ENCODE results near the gene TMEM145. TPM values are rescaled to one million over a fixed set of nuclear protein-coding genes. Genes with fewer than 3 reads are reported as not detected.

Gene TMEM145
- total RNA-seq, 1 experiment from 2014 or later: 4.9 TPM

DNA sequence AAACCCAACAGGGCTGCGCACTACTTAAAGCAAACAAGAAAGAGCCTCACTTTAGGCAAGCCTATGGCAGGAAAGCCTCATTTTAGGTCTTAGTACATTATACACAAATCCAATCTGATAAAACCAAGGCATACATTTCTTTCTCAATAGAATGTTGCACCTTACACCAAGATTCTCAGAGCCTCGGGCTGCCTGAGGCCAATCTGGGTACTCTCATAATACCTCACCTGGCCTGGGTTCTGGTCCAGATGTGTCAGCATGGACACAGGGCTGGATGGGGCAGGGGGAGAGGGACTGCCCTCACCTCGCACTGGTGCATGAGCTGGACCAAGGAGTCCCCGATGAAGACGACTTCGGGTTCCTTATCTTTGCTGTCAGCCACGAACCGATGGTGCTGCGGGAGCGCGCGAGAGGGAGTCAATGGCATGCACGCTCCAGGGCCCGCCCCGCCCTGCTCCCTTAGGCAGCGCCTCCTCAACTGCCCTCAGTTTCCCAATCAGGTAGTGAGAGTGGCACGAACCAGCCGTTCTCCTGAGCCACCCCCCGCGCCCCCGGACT, 11.4 kb upstream of the TMEM145 start, which contains the start of gene PRR19:
Gene PRR19, plus strand, starts transcription at position 487 of the 558 bp plus-strand sequence. CDS start 7,453 bp downstream, outside the sequence.
- peaks cover 15% of the 10 kb centered on the region for H3K4me1 ChIP-seq (ENCODE audit: insufficient read depth, low read length, poor library complexity, severe bottlenecking)
- DNase-seq (ENCODE audit: low spot score): peak; percentile 49
- H3K9me3 ChIP-seq (ENCODE audit: low read depth, low read length, poor library complexity, severe bottlenecking): no peaks in the 10 kb centered on the region
- TF ChIP-seq, protein P1, sequence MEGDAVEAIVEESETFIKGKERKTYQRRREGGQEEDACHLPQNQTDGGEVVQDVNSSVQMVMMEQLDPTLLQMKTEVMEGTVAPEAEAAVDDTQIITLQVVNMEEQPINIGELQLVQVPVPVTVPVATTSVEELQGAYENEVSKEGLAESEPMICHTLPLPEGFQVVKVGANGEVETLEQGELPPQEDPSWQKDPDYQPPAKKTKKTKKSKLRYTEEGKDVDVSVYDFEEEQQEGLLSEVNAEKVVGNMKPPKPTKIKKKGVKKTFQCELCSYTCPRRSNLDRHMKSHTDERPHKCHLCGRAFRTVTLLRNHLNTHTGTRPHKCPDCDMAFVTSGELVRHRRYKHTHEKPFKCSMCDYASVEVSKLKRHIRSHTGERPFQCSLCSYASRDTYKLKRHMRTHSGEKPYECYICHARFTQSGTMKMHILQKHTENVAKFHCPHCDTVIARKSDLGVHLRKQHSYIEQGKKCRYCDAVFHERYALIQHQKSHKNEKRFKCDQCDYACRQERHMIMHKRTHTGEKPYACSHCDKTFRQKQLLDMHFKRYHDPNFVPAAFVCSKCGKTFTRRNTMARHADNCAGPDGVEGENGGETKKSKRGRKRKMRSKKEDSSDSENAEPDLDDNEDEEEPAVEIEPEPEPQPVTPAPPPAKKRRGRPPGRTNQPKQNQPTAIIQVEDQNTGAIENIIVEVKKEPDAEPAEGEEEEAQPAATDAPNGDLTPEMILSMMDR (conservative IDR thresholded peaks at IDR 0.05; ENCODE audit: low read depth, low read length): no peak
- TF ChIP-seq EZH2 (IDR thresholded peaks at IDR 0.05; ENCODE audit: borderline replicate concordance, low read depth, low read length, poor library complexity, severe bottlenecking): no peak
- BruUV-seq (replicated peaks): TSS peak; percentile 56
- peaks cover 13% of the 10 kb centered on the region for H3K36me3 ChIP-seq (ENCODE audit: insufficient read depth, low read length, poor library complexity, severe bottlenecking)
- intact Hi-C loops (cut with micrococcal nuclease; ENCODE audit: unreplicated experiment): no loop called here
- peak within 1 kb of the TSS; percentile 80 for H3K27ac ChIP-seq (ENCODE audit: low read depth, low read length, poor library complexity, severe bottlenecking)
- ChIA-PET POLR2A (ENCODE audit: low non-redundant PET) (interaction anchor here (0.7 kb wide), 1 partner anchor 75 kb away, joined by 14 read pairs; no protein-coding TSS in a partner anchor), CTCF (no interaction called here)
- H3K27me3 ChIP-seq (replicated peaks; ENCODE audit: insufficient read depth, low read depth, low read length, poor library complexity): no peaks in the 10 kb centered on the region
- peak within 1 kb of the TSS; percentile 88 for H3K4me3 ChIP-seq (ENCODE audit: low read depth, low read length, poor library complexity, severe bottlenecking)

DNA sequence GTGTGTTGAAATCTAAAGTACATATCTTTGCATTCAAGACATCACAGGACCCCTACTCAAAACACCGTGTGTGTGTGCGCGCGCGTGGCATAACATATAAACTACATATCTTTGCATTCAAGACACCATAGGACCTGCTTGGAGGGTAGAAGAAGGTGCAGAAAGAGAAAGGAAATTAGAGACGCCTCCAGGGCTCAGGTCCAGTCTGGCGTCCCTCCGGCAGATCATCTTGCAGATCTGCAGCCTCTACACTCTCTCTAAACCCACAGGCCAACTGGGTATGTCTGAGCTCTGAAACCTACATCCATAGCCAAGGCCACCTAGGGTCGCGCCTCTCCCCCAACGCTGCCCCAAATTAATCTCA, 10.0 kb upstream of the TMEM145 start:
- POLR2A ChIA-PET (ENCODE audit: low non-redundant PET): no interaction called here
- CTCF ChIA-PET: no interaction called here
- BruUV-seq (replicated peaks): no TSS peak

DNA sequence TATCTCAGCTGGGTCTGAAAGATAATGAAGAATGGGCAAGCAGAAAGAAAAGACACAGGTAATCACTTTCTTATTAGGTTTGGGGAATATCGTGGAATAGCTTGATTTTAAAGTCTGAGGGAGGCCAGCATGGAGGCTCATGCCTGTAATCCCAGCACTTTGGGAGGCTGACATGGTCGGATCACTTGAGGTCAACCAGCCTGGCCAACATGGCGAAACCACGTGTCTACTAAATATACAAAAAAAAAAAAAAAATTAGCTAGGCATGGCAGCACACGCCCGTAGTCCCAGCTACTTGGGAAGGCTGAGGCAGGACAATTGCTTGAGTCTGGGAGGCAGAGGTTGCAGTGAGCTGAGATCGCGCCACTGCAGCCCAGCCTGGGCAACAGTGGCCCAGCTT, 9.2 kb upstream of the TMEM145 start:
- Histone ChIP-seq H3K36me3 (ENCODE audit: insufficient read depth, low read length, poor library complexity, severe bottlenecking) (peaks cover 8% of the 10 kb centered on the region), H3K9me3 (ENCODE audit: low read depth, low read length, poor library complexity, severe bottlenecking) (no peaks in the 10 kb centered on the region), H3K4me1 (ENCODE audit: insufficient read depth, low read length, poor library complexity, severe bottlenecking) (peaks cover 15% of the 10 kb centered on the region), H3K27ac (ENCODE audit: low read depth, low read length, poor library complexity, severe bottlenecking) (no peak overlapping the region), H3K27me3 (replicated peaks; ENCODE audit: insufficient read depth, low read depth, low read length, poor library complexity) (no peaks in the 10 kb centered on the region), H3K4me3 (ENCODE audit: low read depth, low read length, poor library complexity, severe bottlenecking) (no peak overlapping the region)
- DNase-seq (ENCODE audit: low spot score): no peak
- intact Hi-C loops (cut with micrococcal nuclease; ENCODE audit: unreplicated experiment): no loop called here
- POLR2A ChIA-PET (ENCODE audit: low non-redundant PET): no interaction called here
- no peak for TF ChIP-seq EZH2 (IDR thresholded peaks at IDR 0.05; ENCODE audit: borderline replicate concordance, low read depth, low read length, poor library complexity, severe bottlenecking)
- TF ChIP-seq, protein P1 (conservative IDR thresholded peaks at IDR 0.05; ENCODE audit: low read depth, low read length): no peak
- CTCF ChIA-PET: interaction anchor here (0.6 kb wide), 1 partner anchor 116 kb away, joined by 6 read pairs; no protein-coding TSS in a partner anchor
- no TSS peak for BruUV-seq (replicated peaks)

More for the DNA sequence above, 10.0 kb upstream of the TMEM145 start:
- Histone ChIP-seq H3K27ac (ENCODE audit: low read depth, low read length, poor library complexity, severe bottlenecking) (peak overlapping the region; percentile 80), H3K9me3 (ENCODE audit: low read depth, low read length, poor library complexity, severe bottlenecking) (no peaks in the 10 kb centered on the region), H3K4me1 (ENCODE audit: insufficient read depth, low read length, poor library complexity, severe bottlenecking) (peaks cover 15% of the 10 kb centered on the region), H3K27me3 (replicated peaks; ENCODE audit: insufficient read depth, low read depth, low read length, poor library complexity) (no peaks in the 10 kb centered on the region), H3K4me3 (ENCODE audit: low read depth, low read length, poor library complexity, severe bottlenecking) (peak overlapping the region; percentile 88), H3K36me3 (ENCODE audit: insufficient read depth, low read length, poor library complexity, severe bottlenecking) (peaks cover 8% of the 10 kb centered on the region)
- TF ChIP-seq, protein P1 (conservative IDR thresholded peaks at IDR 0.05; ENCODE audit: low read depth, low read length): no peak
- no peak for TF ChIP-seq EZH2 (IDR thresholded peaks at IDR 0.05; ENCODE audit: borderline replicate concordance, low read depth, low read length, poor library complexity, severe bottlenecking)
- DNase-seq (ENCODE audit: low spot score): no peak
- intact Hi-C loops (cut with micrococcal nuclease; ENCODE audit: unreplicated experiment): no loop called here

Measured in A673 (cell line).